GM12875 (cell line): ENCODE measurements around the gene SCTR.

Experiments
- H3K4me3 ChIP-seq: one replicate; pipeline ENCODE4 v1.5.1; 2011; ENCODE audit warnings: low read depth, low read length, control low read depth
- TF ChIP-seq, protein P1 (sequence below): IDR thresholded peaks from 2 replicates; pipeline ENCODE4 v1.5.1; 2011; ENCODE audit warnings: low read depth, mild to moderate bottlenecking, control low read depth, inconsistent platforms, low read length, moderate library complexity, borderline replicate concordance; ENCODE audit not compliant: insufficient read depth

The SCTR gene

DNA sequence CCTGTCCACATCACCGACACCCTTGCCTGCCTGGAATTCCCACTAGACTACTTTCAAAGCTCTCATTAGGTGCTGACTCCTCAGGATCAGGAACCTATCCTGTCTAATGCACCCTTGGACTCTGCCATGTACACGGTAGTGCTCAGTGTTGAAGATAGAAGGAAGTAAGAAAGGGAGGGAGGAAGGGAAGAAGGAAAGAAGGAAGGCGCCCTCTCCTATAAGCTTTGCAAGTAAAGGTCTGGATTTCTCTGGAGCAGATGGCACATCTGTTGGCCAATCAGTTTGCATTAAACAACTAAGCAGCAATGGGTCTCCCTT is 45.3 kb downstream of the SCTR start:
- H3K4me3 ChIP-seq, result no peak overlapping the region
- TF ChIP-seq, protein P1, sequence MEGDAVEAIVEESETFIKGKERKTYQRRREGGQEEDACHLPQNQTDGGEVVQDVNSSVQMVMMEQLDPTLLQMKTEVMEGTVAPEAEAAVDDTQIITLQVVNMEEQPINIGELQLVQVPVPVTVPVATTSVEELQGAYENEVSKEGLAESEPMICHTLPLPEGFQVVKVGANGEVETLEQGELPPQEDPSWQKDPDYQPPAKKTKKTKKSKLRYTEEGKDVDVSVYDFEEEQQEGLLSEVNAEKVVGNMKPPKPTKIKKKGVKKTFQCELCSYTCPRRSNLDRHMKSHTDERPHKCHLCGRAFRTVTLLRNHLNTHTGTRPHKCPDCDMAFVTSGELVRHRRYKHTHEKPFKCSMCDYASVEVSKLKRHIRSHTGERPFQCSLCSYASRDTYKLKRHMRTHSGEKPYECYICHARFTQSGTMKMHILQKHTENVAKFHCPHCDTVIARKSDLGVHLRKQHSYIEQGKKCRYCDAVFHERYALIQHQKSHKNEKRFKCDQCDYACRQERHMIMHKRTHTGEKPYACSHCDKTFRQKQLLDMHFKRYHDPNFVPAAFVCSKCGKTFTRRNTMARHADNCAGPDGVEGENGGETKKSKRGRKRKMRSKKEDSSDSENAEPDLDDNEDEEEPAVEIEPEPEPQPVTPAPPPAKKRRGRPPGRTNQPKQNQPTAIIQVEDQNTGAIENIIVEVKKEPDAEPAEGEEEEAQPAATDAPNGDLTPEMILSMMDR, result no peak

DNA sequence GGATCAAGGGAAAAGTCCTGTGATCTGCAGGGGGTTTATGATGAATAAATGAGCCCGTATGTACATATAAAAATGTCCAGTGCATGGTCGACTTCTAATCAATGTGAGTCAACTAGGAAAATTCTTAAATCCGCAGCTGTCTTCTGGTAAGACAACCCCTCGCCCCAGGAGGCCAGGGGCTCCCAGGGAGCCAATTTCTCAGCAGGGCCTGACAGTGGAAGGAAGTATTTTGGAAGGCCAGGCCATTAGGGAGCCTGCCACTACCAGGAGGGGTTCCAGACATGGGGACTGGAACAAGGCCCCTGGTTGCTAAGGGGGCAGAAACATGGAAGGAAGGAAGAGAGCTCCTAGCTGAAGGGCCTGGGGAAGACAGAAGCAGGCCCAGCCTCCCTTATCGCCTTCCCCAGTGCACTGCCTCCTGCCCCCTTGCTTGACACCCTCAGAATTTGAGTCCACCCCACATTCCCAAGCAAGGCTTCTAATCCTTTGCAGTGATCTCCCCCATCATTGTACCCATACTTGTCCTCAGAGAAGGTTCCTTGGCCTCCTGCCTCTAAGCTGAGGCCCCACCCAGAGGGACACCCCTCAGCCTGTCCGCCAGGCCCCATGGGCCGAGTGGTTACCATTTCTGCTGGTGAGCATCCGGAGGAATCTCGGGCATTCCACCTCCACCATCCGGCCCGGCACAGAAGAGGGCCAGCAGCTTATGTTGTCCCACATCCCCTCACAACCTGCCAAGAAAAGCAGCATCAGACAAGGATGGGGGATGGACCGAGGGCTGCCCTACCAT is 45.9 kb downstream of the SCTR start:
- TF ChIP-seq, protein P1, result no peak
- H3K4me3 ChIP-seq, result no peak overlapping the region

DNA sequence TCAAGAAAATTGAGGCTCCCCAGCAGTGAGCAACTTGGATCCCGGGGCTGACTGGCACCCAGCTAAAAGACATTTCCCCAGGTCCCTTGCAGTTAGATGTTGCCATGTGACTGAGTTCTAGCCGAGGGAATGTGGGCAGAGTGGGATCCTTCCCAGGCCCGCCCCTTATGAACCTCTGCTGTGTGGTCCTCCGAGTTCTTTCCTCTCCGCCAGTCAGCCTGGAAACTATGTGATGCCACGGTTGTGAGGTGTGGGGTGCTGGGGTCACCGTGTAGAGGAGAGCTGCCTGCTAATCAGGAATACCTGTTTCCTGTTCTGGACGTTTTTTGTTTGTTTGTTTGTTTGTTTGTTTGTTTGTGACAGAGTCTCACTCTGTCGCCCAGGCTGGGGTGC is 47.2 kb downstream of the SCTR start:
- TF ChIP-seq, protein P1, result no peak
- H3K4me3 ChIP-seq, result no peak overlapping the region

DNA sequence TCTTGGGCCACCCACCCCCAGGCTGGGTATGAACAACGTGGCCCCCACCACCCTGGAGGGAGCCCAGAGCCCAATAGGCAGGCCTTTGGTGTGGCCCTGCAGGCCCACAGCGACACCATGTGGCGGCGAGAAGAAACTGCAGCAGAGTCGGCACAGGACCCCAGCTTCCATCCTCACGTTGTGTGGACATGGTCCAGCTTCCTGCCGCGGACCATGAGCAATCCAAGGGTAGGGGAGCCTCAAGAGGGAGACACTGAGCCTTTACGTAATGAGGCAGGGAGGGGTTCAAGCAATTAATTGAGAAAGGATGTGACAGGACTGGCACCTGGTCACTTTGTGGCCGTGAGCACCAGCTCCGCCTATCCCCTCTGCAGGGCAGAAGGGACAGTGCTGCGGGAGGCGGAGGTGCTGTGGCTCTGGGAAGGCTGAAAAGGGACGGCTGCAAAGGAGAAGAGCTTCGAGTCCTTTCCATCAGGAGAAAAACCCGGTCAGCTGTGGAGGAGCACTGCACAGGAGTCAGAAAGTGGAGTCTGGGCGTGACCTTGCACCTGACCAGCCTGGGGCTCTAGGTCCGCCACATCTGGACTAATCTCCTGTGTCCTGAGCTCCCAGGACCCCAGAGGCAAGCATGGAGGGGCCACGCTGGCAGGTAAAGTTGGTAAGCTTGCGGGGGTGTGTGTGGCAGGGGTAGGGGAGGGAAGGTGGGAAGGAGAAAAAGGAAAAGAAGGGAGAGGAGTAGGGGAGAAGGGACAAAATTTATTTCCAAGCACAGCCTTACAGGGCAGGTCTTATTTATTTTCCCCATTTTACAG is 47.8 kb downstream of the SCTR start:
- H3K4me3 ChIP-seq, result no peak overlapping the region
- TF ChIP-seq, protein P1, result peak; percentile 98

DNA sequence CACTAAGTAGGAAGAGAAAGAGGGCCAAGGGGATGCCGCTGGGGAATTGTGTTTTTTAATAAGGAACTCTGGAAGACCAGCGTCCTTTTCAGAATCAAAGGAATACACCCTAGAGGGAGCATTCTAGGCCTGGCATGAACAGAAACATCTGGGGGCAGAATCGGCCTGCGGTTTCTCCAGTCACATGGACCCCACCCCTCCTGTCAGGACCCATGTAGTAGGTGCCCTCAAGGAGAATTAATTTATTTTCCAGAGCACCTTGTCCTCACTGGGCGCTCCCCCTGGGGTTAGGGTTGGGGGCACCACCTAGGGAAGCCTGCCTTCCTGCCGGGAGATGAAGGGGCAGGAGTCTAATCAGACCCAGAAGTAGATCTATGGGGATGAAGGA is 48.4 kb downstream of the SCTR start:
- H3K4me3 ChIP-seq, result no peak overlapping the region
- TF ChIP-seq, protein P1, result no peak

DNA sequence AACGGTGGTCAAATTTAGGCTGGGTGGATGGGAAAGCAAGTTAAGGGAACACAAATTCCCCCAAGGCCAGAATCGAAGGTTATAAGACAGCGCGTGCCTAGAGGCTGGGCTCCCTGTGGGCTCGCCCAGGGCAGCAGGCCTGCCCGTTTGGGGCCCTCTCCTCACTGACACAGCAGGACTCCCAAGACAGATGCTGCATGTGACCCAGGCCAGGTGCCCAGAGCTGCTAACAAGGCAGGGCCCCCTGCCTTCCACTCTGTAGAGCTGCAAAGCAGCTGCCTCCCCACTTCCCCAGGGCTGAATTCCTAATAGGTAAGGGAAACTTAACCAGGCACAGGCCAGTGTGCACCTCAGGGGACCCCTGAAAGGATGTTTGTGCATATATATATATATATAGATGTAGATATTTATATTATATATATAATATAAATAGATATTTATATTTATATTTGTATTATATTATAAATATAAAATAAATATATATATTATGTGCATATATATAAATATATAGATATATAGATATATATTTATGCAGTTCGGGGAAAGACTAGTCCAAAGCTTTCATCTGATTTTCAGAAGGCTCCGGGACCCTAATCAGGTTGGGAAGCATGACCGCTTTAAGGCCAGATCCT is 48.9 kb downstream of the SCTR start:
- TF ChIP-seq, protein P1, result no peak
- no peak overlapping the region for H3K4me3 ChIP-seq
